CD14-positive monocyte (primary cell): Measurements from ENCODE around the gene PLCB1. TPM values are rescaled to one million over a fixed set of nuclear protein-coding genes. Genes with fewer than 3 reads are reported as not detected.

Experiments
- DNase-seq, 3 donors: peaks; one replicate each; pipeline ENCODE4 v3.0.0-alpha.2; 2011 to 2022
- H2AFZ ChIP-seq: 2 replicates; pipeline ENCODE4 v1.6.0; 2012; ENCODE audit warnings: mild to moderate bottlenecking, low read depth, low read length, inconsistent platforms; ENCODE audit not compliant: insufficient read depth, poor library complexity, severe bottlenecking
- H3K27ac ChIP-seq, 2 donors: 1 replicate in 1 of 2; 2 replicates in 1 of 2; pipeline ENCODE4 v1.5.1; 2012 to 2013; ENCODE audit warnings: low read length in 2 of 2, control low read depth in 1 of 2, inconsistent platforms in 1 of 2, low read depth in 1 of 2, mild to moderate bottlenecking in 1 of 2
- H3K27me3 ChIP-seq, 2 donors: one replicate each; pipeline versions ENCODE4 v1.6.0 to v1.6.1; 2011 to 2013; ENCODE audit warnings: low read length in 2 of 2; ENCODE audit not compliant: control insufficient read depth in 2 of 2, insufficient read depth in 2 of 2
- H3K36me3 ChIP-seq, 2 donors: replicated peaks in 1 of 2; 1 replicate in 1 of 2; 2 replicates in 1 of 2; pipeline versions ENCODE4 v1.5.1 to v1.6.1; 2012 to 2013; ENCODE audit warnings: low read length in 2 of 2, control low read depth in 1 of 2, inconsistent platforms in 1 of 2, mild to moderate bottlenecking in 1 of 2; ENCODE audit not compliant: insufficient read depth in 2 of 2, control insufficient read depth in 1 of 2
- H3K4me1 ChIP-seq, 2 donors: 1 replicate in 1 of 2; 2 replicates in 1 of 2; pipeline versions ENCODE4 v1.5.1 to v1.6.1; 2012 to 2013; ENCODE audit warnings: low read length in 2 of 2, control low read depth in 1 of 2, inconsistent platforms in 1 of 2, mild to moderate bottlenecking in 1 of 2, moderate library complexity in 1 of 2; ENCODE audit not compliant: insufficient read depth in 2 of 2, control insufficient read depth in 1 of 2
- H3K4me2 ChIP-seq: replicated peaks from 2 replicates; pipeline ENCODE3; 2012; ENCODE audit warnings: low read length, moderate library complexity, mild to moderate bottlenecking; ENCODE audit not compliant: poor library complexity, severe bottlenecking; ENCODE audit errors: extremely low read depth
- H3K4me3 ChIP-seq, 3 experiments: fragments of 200-600 bp in 1 of 3; sonication (generic) in 1 of 3; replicated peaks in 1 of 3; 1 replicate in 2 of 3; 2 replicates in 1 of 3; pipeline ENCODE4 v1.5.1; 2011 to 2013; ENCODE audit warnings: low read length in 3 of 3, mild to moderate bottlenecking in 3 of 3, control low read depth in 2 of 3, low read depth in 2 of 3, inconsistent platforms in 1 of 3, moderate library complexity in 1 of 3
- H3K79me2 ChIP-seq: 2 replicates; pipeline ENCODE4 v1.6.0; 2012; ENCODE audit warnings: mild to moderate bottlenecking, control low read depth, inconsistent platforms, low read length, moderate library complexity; ENCODE audit not compliant: insufficient read depth
- H3K9ac ChIP-seq: 2 replicates; pipeline ENCODE4 v1.6.0; 2017; ENCODE audit warnings: low read length, mild to moderate bottlenecking; ENCODE audit not compliant: insufficient read depth, poor library complexity, severe bottlenecking
- H3K9me3 ChIP-seq, 2 donors: replicated peaks in 1 of 2; 1 replicate in 1 of 2; 2 replicates in 1 of 2; pipeline versions ENCODE4 v1.5.1 to v1.6.1; 2012 to 2013; ENCODE audit warnings: low read length in 2 of 2, control low read depth in 1 of 2; ENCODE audit not compliant: control insufficient read depth in 1 of 2, insufficient read depth in 1 of 2
- H4K20me1 ChIP-seq: 2 replicates; pipeline ENCODE4 v1.6.0; 2012; ENCODE audit warnings: mild to moderate bottlenecking, low read length, control low read depth, moderate library complexity; ENCODE audit not compliant: insufficient read depth
- H3K27ac Mint-ChIP-seq, 7 donors: one replicate each; pipeline ENCODE4 v1.8.0; 2020; ENCODE audit warnings: mild to moderate bottlenecking in 7 of 7, mixed read lengths in 7 of 7, moderate library complexity in 6 of 7, inconsistent platforms in 2 of 7
- H3K27me3 Mint-ChIP-seq, 3 donors: one replicate each; pipeline ENCODE4 v1.8.0; 2021 to 2022; ENCODE audit warnings: low read depth in 3 of 3, mild to moderate bottlenecking in 3 of 3, mixed read lengths in 3 of 3, moderate library complexity in 3 of 3, inconsistent platforms in 1 of 3
- H3K36me3 Mint-ChIP-seq, 2 donors: one replicate each; pipeline ENCODE4 v1.8.0; 2020; ENCODE audit warnings: mixed read lengths in 2 of 2, inconsistent platforms in 1 of 2, mild to moderate bottlenecking in 1 of 2
- H3K4me1 Mint-ChIP-seq: one replicate; pipeline ENCODE4 v1.8.0; 2020; ENCODE audit warnings: mild to moderate bottlenecking, mixed read lengths
- H3K4me3 Mint-ChIP-seq, 2 donors: one replicate each; pipeline ENCODE4 v1.8.0; 2020; ENCODE audit warnings: mild to moderate bottlenecking in 2 of 2, mixed read lengths in 2 of 2, moderate library complexity in 1 of 2
- H3K9me3 Mint-ChIP-seq, 7 donors: one replicate each; pipeline ENCODE4 v1.8.0; 2020 to 2022; ENCODE audit warnings: mixed read lengths in 7 of 7, mild to moderate bottlenecking in 6 of 7, moderate library complexity in 6 of 7, inconsistent platforms in 2 of 7
- CTCF ChIP-seq: fragments of 200-600 bp; IDR thresholded peaks from one replicate; pipeline ENCODE4 v1.8.0; 2022; ENCODE audit warnings: antibody characterized with exemption, mild to moderate bottlenecking
- WGBS: methylation state at CpG from one replicate; pipeline ENCODE4 v1.1.5; 2013; ENCODE audit warnings: missing lambda C conversion rate; ENCODE audit not compliant: insufficient coverage; 5-methylcytosine and 5-hydroxymethylcytosine counted together
- intact Hi-C, 2 donors: fragments of 100-400 bp; cut with micrococcal nuclease; formaldehyde crosslinking; loops; one replicate each; pipeline versions ENCODE4 v1.15.0 to v1.15.1; 2023
- polyA plus RNA-seq, 3 donors: library from polyadenylated mRNA; depleted of rRNA in 1 of 3; unstranded in 2 of 3; stranded (reverse) in 1 of 3; fragments of 300-500 nt in 2 of 3; fragments of >200 nt in 1 of 3; fragmentation: Illumina TruSeq in 2 of 3; gene quantifications; 1 replicate in 2 of 3; 2 replicates in 1 of 3; pipeline ENCODE4 v1.2.3, GENCODE V29; 2012 to 2021

The PLCB1 gene
- polyA plus RNA-seq, 3 donors, result 8.6 to 16.4 (median 13.2) TPM

DNA sequence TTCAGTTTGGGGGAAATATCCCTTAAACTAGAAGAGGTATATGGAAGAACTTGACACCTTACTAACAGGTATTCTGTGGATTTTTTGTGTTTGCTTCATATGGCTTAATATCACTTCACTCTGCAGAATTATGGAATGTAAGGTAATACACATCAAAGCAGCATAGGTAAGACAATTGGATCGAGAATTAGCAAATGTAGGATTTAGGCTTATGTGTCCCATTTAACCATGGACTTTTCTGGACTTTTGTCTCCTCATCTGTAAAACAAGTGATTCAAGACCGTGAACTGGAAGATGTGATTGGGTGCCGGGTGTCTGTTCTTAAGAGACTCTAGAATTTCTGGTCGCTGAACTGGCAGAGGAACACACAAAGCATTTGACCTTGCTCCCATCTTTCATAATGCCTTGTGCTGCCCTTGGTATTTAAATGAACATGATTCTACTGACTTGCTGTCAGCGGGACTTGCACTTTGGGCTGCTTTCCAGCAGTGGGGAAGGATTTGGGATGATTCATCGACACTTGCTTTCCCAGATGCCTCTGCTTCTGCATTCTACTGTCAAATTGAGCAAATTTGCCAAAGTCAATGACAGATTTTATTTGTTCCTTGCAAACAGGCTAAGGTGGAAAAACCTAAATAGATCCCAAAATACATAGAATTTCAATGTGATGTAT is 199.8 kb downstream of the PLCB1 start:
- peaks cover 0 to 1% (median 0%) of the 10 kb centered on the region in 7 donors for H3K9me3 Mint-ChIP-seq
- H3K36me3 Mint-ChIP-seq, result peaks cover 3 to 6% of the 10 kb centered on the region in 2 donors
- WGBS, result 75% methylated on average over 4 of the region's 6 CpGs
- DNase-seq, result peak; percentile 17 to 42 (median 27)
- H3K9me3 ChIP-seq, result no peaks in the 10 kb centered on the region
- H3K4me3 Mint-ChIP-seq, result no peak overlapping the region
- H3K27me3 ChIP-seq, result no peaks in the 10 kb centered on the region
- H3K4me1 Mint-ChIP-seq, result peaks cover 32% of the 10 kb centered on the region
- no peak for TF ChIP-seq CTCF
- no peak overlapping the region for H3K4me3 ChIP-seq
- no peaks in the 10 kb centered on the region for H3K27me3 Mint-ChIP-seq
- H3K4me2 ChIP-seq, result no peak overlapping the region
- peaks cover 22 to 31% of the 10 kb centered on the region in 2 donors for H3K4me1 ChIP-seq
- H3K27ac Mint-ChIP-seq, result no peak overlapping the region
- no peaks in the 10 kb centered on the region for H3K36me3 ChIP-seq
- H3K27ac ChIP-seq, result no peak overlapping the region
- no peak overlapping the region for H3K9ac ChIP-seq
- intact Hi-C loops, result no loop called here
- no peaks in the 10 kb centered on the region for H4K20me1 ChIP-seq
- H2AFZ ChIP-seq, result no peak overlapping the region
- H3K79me2 ChIP-seq, result no peaks in the 10 kb centered on the region

- WGBS, result no CpG with 5 or more reads among the region's 2 CpGs
- Histone ChIP-seq H3K9me3 (no peaks in the 10 kb centered on the region), H2AFZ (no peak overlapping the region), H3K27ac (no peak overlapping the region), H3K9ac (no peak overlapping the region), H3K4me2 (no peak overlapping the region), H3K79me2 (no peaks in the 10 kb centered on the region), H4K20me1 (no peaks in the 10 kb centered on the region), H3K4me3 (no peak overlapping the region), H3K4me1 (peaks cover 21 to 28% of the 10 kb centered on the region in 2 donors), H3K36me3 (no peaks in the 10 kb centered on the region), H3K27me3 (no peaks in the 10 kb centered on the region)
- Mint-ChIP-seq H3K9me3 (no peaks in the 10 kb centered on the region), H3K27me3 (no peaks in the 10 kb centered on the region), H3K4me3 (no peak overlapping the region), H3K36me3 (peaks cover 0 to 14% of the 10 kb centered on the region in 2 donors), H3K4me1 (peaks cover 28% of the 10 kb centered on the region), H3K27ac (no peak overlapping the region)
- no peak for TF ChIP-seq CTCF
- intact Hi-C loops, result no loop called here
- DNase-seq, result no peak
Measured at GRCh38 chr20:8334641-8335040, 202.6 kb downstream of the PLCB1 start.
